ENCODE data around the gene CDON.

CDON gene

DNA sequence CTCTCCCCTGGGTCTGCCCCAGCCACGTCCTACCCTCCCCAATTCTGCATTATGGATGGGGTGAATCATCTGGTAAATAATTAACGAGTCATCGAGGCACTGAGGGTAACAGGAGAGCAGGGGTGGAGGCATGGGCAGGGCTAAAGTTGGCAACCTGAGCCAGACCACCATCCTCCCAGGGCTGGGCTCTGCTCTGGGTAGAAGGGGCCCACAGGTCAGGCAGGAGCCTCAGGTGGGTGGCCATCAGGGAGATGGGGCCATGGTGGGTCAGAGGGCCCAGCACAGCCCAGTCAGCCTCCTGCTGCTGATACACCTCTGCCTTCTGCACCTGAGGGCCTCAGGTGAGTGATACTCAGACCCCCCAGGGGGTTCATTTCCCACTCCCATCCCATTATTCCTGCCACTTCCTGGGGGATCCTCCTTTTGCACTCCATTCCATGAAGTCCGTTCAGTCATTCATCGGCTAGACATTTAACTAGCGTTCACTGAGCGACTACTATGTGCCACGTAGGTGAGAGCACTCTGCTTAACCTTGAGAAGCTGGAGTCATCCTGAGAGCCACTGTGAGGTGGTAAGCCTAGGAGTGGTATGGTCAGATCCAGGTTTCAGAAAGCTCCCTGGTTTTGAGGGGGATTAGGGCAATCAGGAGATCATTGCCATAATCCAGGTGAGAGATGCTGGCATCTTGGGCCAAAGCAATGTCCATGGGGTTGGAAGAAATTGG is 116.7 kb downstream of the CDON start, which contains the start of gene VSIG10L2:
TSS of gene VSIG10L2 (plus strand) at position 248 of the 724 bp plus-strand sequence. CDS start at position 260, 12 bp downstream.
- H3K4me3 ChIP-seq (replicated peaks; ENCODE audit: insufficient read depth, low read length) = no peak within 1 kb of the TSS
- no peaks in the 10 kb centered on the region for H3K27me3 ChIP-seq (ENCODE audit: insufficient read depth, poor library complexity, severe bottlenecking)
- no peak for DNase-seq (ENCODE audit: low read depth in 1 of 2, low spot score in 1 of 2)
- no peak for TF ChIP-seq POLR2AphosphoS5 (IDR thresholded peaks at IDR 0.05; ENCODE audit: low read depth)
- no peak within 1 kb of the TSS for H3K27ac ChIP-seq (replicated peaks)

DNA sequence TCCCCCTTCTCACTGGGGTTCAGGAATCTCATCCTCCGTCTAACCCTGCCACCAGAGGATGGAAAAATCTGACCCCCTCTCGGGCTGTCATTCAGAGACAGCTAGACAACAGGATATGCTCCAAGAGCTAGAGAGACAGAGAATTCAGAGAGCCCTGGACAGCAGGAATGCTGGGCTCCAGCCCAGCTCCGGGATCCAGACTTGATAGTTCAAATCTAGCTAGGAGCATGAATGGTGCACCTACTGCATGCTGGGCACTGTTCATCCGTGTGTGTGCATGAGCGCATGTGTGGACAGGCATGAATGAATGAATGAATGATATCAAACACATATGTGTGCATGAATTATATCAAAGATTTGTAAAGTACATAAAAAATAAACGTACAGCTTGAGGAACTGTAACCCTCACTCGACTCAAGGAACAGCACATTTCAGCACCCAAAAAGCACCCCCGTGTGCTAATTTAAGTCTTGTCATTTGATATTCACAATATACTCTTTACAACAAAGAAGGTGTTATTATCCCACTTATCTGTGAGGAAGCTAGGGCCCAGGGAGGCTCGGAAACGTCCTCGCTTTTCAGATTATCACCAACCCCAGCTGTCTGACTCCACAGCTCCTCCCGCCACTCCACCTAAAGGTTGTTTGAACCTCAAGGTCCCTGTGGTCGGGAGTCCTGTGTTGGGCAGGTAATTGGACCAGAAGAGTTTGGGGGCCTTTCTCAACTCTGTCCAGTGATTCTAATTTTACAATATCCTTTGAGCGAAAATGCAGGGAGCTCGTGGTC is 117.5 kb downstream of the CDON start:
- H3K27ac ChIP-seq (replicated peaks) = no peak overlapping the region
- no peak overlapping the region for H3K4me3 ChIP-seq (replicated peaks; ENCODE audit: insufficient read depth, low read length)
- no peak for DNase-seq (ENCODE audit: low read depth in 1 of 2, low spot score in 1 of 2)
- TF ChIP-seq, protein P1, sequence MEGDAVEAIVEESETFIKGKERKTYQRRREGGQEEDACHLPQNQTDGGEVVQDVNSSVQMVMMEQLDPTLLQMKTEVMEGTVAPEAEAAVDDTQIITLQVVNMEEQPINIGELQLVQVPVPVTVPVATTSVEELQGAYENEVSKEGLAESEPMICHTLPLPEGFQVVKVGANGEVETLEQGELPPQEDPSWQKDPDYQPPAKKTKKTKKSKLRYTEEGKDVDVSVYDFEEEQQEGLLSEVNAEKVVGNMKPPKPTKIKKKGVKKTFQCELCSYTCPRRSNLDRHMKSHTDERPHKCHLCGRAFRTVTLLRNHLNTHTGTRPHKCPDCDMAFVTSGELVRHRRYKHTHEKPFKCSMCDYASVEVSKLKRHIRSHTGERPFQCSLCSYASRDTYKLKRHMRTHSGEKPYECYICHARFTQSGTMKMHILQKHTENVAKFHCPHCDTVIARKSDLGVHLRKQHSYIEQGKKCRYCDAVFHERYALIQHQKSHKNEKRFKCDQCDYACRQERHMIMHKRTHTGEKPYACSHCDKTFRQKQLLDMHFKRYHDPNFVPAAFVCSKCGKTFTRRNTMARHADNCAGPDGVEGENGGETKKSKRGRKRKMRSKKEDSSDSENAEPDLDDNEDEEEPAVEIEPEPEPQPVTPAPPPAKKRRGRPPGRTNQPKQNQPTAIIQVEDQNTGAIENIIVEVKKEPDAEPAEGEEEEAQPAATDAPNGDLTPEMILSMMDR (IDR thresholded peaks at IDR 0.05; ENCODE audit: insufficient read depth, low read length) = no peak
- TF ChIP-seq, protein P2, sequence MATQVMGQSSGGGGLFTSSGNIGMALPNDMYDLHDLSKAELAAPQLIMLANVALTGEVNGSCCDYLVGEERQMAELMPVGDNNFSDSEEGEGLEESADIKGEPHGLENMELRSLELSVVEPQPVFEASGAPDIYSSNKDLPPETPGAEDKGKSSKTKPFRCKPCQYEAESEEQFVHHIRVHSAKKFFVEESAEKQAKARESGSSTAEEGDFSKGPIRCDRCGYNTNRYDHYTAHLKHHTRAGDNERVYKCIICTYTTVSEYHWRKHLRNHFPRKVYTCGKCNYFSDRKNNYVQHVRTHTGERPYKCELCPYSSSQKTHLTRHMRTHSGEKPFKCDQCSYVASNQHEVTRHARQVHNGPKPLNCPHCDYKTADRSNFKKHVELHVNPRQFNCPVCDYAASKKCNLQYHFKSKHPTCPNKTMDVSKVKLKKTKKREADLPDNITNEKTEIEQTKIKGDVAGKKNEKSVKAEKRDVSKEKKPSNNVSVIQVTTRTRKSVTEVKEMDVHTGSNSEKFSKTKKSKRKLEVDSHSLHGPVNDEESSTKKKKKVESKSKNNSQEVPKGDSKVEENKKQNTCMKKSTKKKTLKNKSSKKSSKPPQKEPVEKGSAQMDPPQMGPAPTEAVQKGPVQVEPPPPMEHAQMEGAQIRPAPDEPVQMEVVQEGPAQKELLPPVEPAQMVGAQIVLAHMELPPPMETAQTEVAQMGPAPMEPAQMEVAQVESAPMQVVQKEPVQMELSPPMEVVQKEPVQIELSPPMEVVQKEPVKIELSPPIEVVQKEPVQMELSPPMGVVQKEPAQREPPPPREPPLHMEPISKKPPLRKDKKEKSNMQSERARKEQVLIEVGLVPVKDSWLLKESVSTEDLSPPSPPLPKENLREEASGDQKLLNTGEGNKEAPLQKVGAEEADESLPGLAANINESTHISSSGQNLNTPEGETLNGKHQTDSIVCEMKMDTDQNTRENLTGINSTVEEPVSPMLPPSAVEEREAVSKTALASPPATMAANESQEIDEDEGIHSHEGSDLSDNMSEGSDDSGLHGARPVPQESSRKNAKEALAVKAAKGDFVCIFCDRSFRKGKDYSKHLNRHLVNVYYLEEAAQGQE (IDR thresholded peaks at IDR 0.05; ENCODE audit: insufficient replicate concordance, low read depth) = no peak
- TF ChIP-seq POLR2AphosphoS5 (IDR thresholded peaks at IDR 0.05; ENCODE audit: low read depth) = no peak
- TF ChIP-seq SPI1 (IDR thresholded peaks at IDR 0.05; ENCODE audit: borderline replicate concordance, low read depth) = no peak
- no peak for TF ChIP-seq GABPA (IDR thresholded peaks at IDR 0.05; ENCODE audit: low read depth)
- no peaks in the 10 kb centered on the region for H3K27me3 ChIP-seq (ENCODE audit: insufficient read depth, poor library complexity, severe bottlenecking)

DNA sequence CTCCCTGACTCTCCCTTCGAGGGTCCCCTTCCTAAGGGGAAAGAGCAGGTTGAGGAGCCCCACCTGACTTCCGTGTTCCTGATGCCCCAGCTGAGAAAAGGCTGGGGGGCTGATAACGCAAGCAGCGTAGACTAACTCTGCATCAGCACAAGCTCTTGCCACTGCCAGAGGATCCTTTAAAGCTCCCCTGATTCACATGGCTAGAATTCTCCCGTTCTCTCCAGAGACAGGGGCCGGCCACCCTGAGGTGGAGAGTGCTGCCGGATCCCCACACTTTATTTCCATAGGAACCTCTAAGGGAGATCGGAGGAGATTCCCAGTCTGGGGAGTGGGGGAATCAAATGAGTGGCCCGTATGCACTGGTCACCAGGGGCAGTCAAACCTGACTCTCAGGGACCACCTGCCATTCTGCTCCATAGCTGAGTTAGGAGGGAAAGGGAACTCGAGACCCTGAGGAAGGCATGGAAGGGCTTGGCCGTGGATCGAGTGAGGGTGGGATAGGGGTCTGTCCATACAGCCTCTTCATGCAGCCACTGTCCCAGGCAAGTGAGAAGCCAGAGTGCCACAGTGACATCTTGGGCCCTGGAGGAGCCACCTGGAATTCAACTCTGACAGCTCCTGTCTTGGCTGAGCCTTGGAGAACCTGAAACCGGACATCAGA is 118.2 kb downstream of the CDON start:
- no peak for DNase-seq (ENCODE audit: low read depth in 1 of 2, low spot score in 1 of 2)
- no peak overlapping the region for H3K27ac ChIP-seq (replicated peaks)
- H3K4me3 ChIP-seq (replicated peaks; ENCODE audit: insufficient read depth, low read length) = no peak overlapping the region
- TF ChIP-seq GABPA (IDR thresholded peaks at IDR 0.05; ENCODE audit: low read depth) = no peak
- TF ChIP-seq POLR2AphosphoS5 (IDR thresholded peaks at IDR 0.05; ENCODE audit: low read depth) = no peak
- TF ChIP-seq, protein P2 (IDR thresholded peaks at IDR 0.05; ENCODE audit: insufficient replicate concordance, low read depth) = no peak
- no peak for TF ChIP-seq SPI1 (IDR thresholded peaks at IDR 0.05; ENCODE audit: borderline replicate concordance, low read depth)
- TF ChIP-seq, protein P1 (IDR thresholded peaks at IDR 0.05; ENCODE audit: insufficient read depth, low read length) = no peak
- H3K27me3 ChIP-seq (ENCODE audit: insufficient read depth, poor library complexity, severe bottlenecking) = no peaks in the 10 kb centered on the region

Measured in HL-60 (cell line).